Putamen (tissue), 1 donor: ENCODE results near the gene DNER.
A peak's percentile ranks its signal among the peaks of the same experiment; 100 is the strongest.
"Not testable (repeated sequence)": the region's sequence is repeated elsewhere in the genome, so short reads cannot be mapped to it uniquely, and the experiment has no call there.

ENCODE experiments used
- DNase-seq: peaks from one replicate; pipeline ENCODE4 v3.0.0-alpha.2; 2016; ENCODE audit warnings: low spot score

DNER gene

GRCh38 chr2:229401171-229401865, 313.0 kb downstream of the DNER start:
- DNase-seq = no peak

GRCh38 chr2:229393926-229394325, 320.4 kb downstream of the DNER start:
- DNase-seq = no peak

GRCh38 chr2:229392196-229392595, 322.2 kb downstream of the DNER start:
- DNase-seq = peak; percentile 26

- DNase-seq = no peak
These were observed 325.6 kb downstream of the DNER start for GRCh38 chr2:229388731-229389130.

GRCh38 chr2:229387866-229388265, 326.5 kb downstream of the DNER start:
- no peak for DNase-seq

GRCh38 chr2:229380101-229380625, 334.2 kb downstream of the DNER start:
- no peak for DNase-seq

GRCh38 chr2:229378386-229378785, 336.0 kb downstream of the DNER start:
- no peak for DNase-seq

- DNase-seq = no peak
These were observed 337.5 kb downstream of the DNER start for GRCh38 chr2:229376866-229377265.

- DNase-seq = no peak
These were observed 339.1 kb downstream of the DNER start for GRCh38 chr2:229375251-229375650.

GRCh38 chr2:229373311-229373710, 341.0 kb downstream of the DNER start:
- DNase-seq = not testable (repeated sequence)

GRCh38 chr2:229372207-229372606, 342.1 kb downstream of the DNER start:
- DNase-seq = no peak

- DNase-seq = no peak
These were observed 343.3 kb downstream of the DNER start for GRCh38 chr2:229371086-229371485.

- DNase-seq = no peak
These were observed 343.8 kb downstream of the DNER start for GRCh38 chr2:229370509-229370908.

GRCh38 chr2:229363185-229363814, 351.1 kb downstream of the DNER start:
- DNase-seq = no peak

- no peak for DNase-seq
These were observed 363.5 kb downstream of the DNER start for GRCh38 chr2:229350883-229351282.

- DNase-seq = peak; percentile 22
These were observed 364.1 kb downstream of the DNER start for GRCh38 chr2:229350117-229350805.

GRCh38 chr2:229348128-229348527, 366.2 kb downstream of the DNER start:
- no peak for DNase-seq

- DNase-seq = no peak
These were observed 367.4 kb downstream of the DNER start for GRCh38 chr2:229346816-229347540.

GRCh38 chr2:229344955-229345354, 369.4 kb downstream of the DNER start:
- DNase-seq = no peak

GRCh38 chr2:229344151-229344551, 370.2 kb downstream of the DNER start:
- no peak for DNase-seq

GRCh38 chr2:229343661-229344060, 370.7 kb downstream of the DNER start:
- no peak for DNase-seq

- DNase-seq = no peak
These were observed 372.0 kb downstream of the DNER start for GRCh38 chr2:229342376-229342775.
